Osteocyte (in vitro differentiated cells): Measurements from ENCODE around the gene RAB3D. TPM values are rescaled to one million over a fixed set of nuclear protein-coding genes. Genes with fewer than 3 reads are reported as not detected.

ENCODE experiments used
- DNase-seq: peaks from one replicate; pipeline ENCODE4 v3.0.0; 2021; ENCODE audit warnings: mixed read lengths; ENCODE audit not compliant: unreplicated experiment; ENCODE audit errors: extremely low spot score
- H3K27ac Mint-ChIP-seq: one replicate; pipeline ENCODE4 v1.8.0; 2021; ENCODE audit warnings: mild to moderate bottlenecking, mixed read lengths; ENCODE audit not compliant: unreplicated experiment
- H3K27me3 Mint-ChIP-seq: one replicate; pipeline ENCODE4 v1.8.0; 2021; ENCODE audit warnings: mixed read lengths; ENCODE audit not compliant: unreplicated experiment
- H3K36me3 Mint-ChIP-seq: one replicate; pipeline ENCODE4 v1.8.0; 2021; ENCODE audit warnings: mixed read lengths; ENCODE audit not compliant: unreplicated experiment
- H3K4me1 Mint-ChIP-seq: one replicate; pipeline ENCODE4 v1.8.0; 2021; ENCODE audit warnings: mixed read lengths; ENCODE audit not compliant: unreplicated experiment
- H3K4me3 Mint-ChIP-seq: one replicate; pipeline ENCODE4 v1.8.0; 2021; ENCODE audit warnings: mild to moderate bottlenecking, moderate library complexity, mixed read lengths; ENCODE audit not compliant: unreplicated experiment
- H3K9me3 Mint-ChIP-seq: one replicate; pipeline ENCODE4 v1.8.0; 2021; ENCODE audit warnings: mixed read lengths; ENCODE audit not compliant: unreplicated experiment
- CTCF ChIP-seq: fragments of 200-600 bp; sonication (generic); IDR thresholded peaks from 2 replicates; pipeline ENCODE4 v1.5.0; 2021; ENCODE audit warnings: antibody characterized with exemption, mild to moderate bottlenecking, moderate library complexity
- total RNA-seq: library from RNA; stranded (reverse); gene quantifications from 2 replicates; pipeline ENCODE4 v1.2.1, GENCODE V29; 2021

RAB3D gene
- total RNA-seq, 1 donor from 2014 or later: 4.3 TPM

- TF ChIP-seq CTCF: no peak
- no peak for DNase-seq
- peaks cover 16% of the 10 kb centered on the region for H3K4me1 Mint-ChIP-seq
- peak overlapping the region; percentile 16 for H3K4me3 Mint-ChIP-seq
- H3K9me3 Mint-ChIP-seq: no peaks in the 10 kb centered on the region
- H3K27me3 Mint-ChIP-seq: no peaks in the 10 kb centered on the region
- H3K36me3 Mint-ChIP-seq: no peaks in the 10 kb centered on the region
- no peak overlapping the region for H3K27ac Mint-ChIP-seq
Observed at GRCh38 chr19:11373166-11373884, 33.9 kb upstream of the RAB3D start.

DNA sequence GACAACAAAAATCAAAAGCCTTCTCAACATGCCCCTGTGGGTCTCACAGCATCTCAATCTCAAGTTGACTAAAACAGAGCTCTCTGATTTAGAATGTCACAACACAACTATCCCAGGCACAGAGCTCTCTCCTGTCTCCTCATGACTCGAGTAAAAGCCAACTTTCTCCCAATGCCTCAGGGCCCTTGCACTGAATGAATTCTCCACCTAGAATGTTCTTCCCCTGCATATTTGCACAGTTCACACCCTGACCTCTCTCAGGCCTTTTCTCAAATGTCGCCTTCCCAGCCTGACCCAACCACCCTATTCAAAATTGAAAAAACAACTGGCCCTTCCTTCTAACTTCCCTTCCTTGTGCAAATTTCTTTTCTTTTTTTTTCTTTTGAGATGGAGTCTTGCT, 31.3 kb upstream of the RAB3D start:
- Mint-ChIP-seq H3K4me3 (no peak overlapping the region), H3K36me3 (peaks cover 1% of the 10 kb centered on the region), H3K9me3 (no peaks in the 10 kb centered on the region), H3K27me3 (no peaks in the 10 kb centered on the region), H3K27ac (no peak overlapping the region), H3K4me1 (peaks cover 3% of the 10 kb centered on the region)
- no peak for TF ChIP-seq CTCF
- DNase-seq: no peak

- H3K27ac Mint-ChIP-seq: no peak overlapping the region
- peaks cover 13% of the 10 kb centered on the region for H3K36me3 Mint-ChIP-seq
- TF ChIP-seq CTCF: no peak
- no peaks in the 10 kb centered on the region for H3K27me3 Mint-ChIP-seq
- DNase-seq: no peak
- no peak overlapping the region for H3K4me3 Mint-ChIP-seq
- no peaks in the 10 kb centered on the region for H3K9me3 Mint-ChIP-seq
- no peaks in the 10 kb centered on the region for H3K4me1 Mint-ChIP-seq
Observed at GRCh38 chr19:11367528-11367927, 28.1 kb upstream of the RAB3D start.

GRCh38 chr19:11365557-11366117, 26.2 kb upstream of the RAB3D start:
- DNase-seq: no peak
- H3K27me3 Mint-ChIP-seq: no peaks in the 10 kb centered on the region
- TF ChIP-seq CTCF: no peak
- no peaks in the 10 kb centered on the region for H3K9me3 Mint-ChIP-seq
- no peak overlapping the region for H3K4me3 Mint-ChIP-seq
- peaks cover 17% of the 10 kb centered on the region for H3K36me3 Mint-ChIP-seq
- H3K4me1 Mint-ChIP-seq: no peaks in the 10 kb centered on the region
- no peak overlapping the region for H3K27ac Mint-ChIP-seq

DNA sequence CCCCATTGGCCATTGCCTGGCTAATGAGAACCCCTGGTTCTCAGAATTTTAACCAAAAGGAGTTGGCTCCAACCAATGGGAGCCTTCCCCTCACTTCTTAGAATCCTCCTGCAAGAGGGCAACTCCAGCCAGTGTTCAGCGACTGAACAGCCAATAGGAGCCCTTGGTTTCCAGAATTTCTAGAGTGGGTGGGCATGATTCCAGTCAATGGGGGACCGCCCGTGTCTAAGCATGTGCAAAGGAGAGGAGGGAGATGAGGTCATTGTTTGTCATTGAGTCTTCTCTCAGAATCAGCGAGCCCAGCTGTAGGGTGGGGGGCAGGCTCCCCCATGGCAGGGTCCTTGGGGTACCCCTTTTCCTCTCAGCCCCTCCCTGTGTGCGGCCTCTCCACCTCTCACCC, 25.5 kb upstream of the RAB3D start:
- no peak for DNase-seq
- no peak for TF ChIP-seq CTCF
- no peaks in the 10 kb centered on the region for H3K4me1 Mint-ChIP-seq
- no peak overlapping the region for H3K4me3 Mint-ChIP-seq
- no peaks in the 10 kb centered on the region for H3K9me3 Mint-ChIP-seq
- H3K27ac Mint-ChIP-seq: no peak overlapping the region
- no peaks in the 10 kb centered on the region for H3K27me3 Mint-ChIP-seq
- H3K36me3 Mint-ChIP-seq: peaks cover 21% of the 10 kb centered on the region
